Activated naive CD8-positive, alpha-beta T cell (primary cell): ENCODE data around the gene COL17A1.

Experiments
- H3K27ac Mint-ChIP-seq: one replicate; pipeline ENCODE4 v1.8.0; 2021; ENCODE audit warnings: mixed read lengths
- H3K27me3 Mint-ChIP-seq: one replicate; pipeline ENCODE4 v1.8.0; 2021; ENCODE audit warnings: mixed read lengths
- H3K36me3 Mint-ChIP-seq: one replicate; pipeline ENCODE4 v1.8.0; 2021; ENCODE audit warnings: mixed read lengths
- H3K4me1 Mint-ChIP-seq: one replicate; pipeline ENCODE4 v1.8.0; 2021; ENCODE audit warnings: low read depth, mixed read lengths
- H3K4me3 Mint-ChIP-seq: one replicate; pipeline ENCODE4 v1.8.0; 2021; ENCODE audit warnings: mild to moderate bottlenecking, mixed read lengths
- H3K9me3 Mint-ChIP-seq: one replicate; pipeline ENCODE4 v1.8.0; 2021; ENCODE audit warnings: low read depth, mixed read lengths

COL17A1 gene

DNA sequence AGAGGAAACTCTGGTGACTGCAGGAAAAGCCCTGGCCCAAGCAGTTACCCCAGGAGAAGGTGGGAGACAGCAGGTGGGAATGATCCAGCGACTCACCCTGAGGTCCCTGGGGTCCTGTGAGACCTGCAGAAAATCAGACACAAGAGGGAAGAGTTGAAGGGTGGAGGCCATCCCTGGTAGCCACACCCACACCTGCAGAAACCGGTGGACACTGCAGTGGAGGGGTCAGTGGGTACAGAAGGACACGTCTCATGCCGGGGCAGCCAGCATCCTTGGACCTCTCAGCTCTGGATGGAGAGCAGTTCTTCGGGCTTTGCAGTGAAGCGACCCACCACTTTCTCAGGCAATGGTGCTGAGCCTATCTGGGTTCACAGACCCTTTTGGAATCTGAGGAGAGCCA, 39.0 kb downstream of the COL17A1 start:
- Mint-ChIP-seq H3K4me1 (no peaks in the 10 kb centered on the region), H3K27me3 (no peaks in the 10 kb centered on the region), H3K36me3 (no peaks in the 10 kb centered on the region), H3K4me3 (no peak overlapping the region), H3K9me3 (no peaks in the 10 kb centered on the region), H3K27ac (no peak overlapping the region)

DNA sequence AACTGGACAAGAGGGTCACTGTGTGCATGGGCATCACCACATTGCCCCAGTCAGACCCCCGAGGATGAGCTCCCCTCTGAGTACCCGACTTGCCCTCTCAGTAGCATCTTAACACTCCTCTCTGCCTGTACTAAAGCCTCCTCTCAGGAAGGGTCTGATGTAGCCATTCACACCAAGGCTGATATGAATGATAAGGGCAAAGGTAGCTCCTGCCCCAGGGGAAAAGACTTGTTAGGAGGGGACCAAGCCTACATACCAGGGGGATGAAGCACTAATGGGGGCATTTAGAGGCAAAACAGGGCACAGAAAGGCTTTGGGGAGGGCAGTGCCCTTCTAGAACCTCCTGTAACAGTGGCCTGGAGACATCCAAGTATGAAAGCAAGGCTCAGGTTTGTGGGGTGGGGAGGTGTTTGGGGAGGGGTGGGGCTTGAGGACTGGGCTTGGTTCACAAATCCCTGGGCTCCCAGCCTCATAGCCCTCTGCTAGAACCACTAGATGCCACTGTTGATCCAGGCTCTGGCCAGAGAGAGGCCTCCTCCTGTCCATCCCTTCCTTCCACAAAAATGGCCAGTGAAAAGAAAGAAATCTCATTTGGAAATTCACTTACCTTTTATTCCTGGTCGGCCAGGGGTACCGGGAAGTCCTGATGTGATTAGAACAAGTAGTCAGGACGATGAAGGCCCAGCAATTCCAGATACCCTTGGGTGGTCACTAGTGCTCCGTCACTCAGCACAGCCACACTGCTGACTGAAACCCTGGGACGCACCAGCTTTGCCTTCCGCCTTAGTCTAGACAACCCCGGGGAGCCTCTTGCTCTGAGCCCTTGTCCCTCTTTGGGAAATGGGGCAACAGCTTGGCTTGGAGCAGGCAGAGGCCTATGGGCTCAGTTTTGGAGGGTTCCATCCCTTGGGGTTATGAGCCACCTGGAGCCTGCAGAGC, 40.3 kb downstream of the COL17A1 start:
- H3K36me3 Mint-ChIP-seq, result no peaks in the 10 kb centered on the region
- H3K9me3 Mint-ChIP-seq, result no peaks in the 10 kb centered on the region
- H3K27ac Mint-ChIP-seq, result no peak overlapping the region
- H3K27me3 Mint-ChIP-seq, result no peaks in the 10 kb centered on the region
- H3K4me3 Mint-ChIP-seq, result no peak overlapping the region
- no peaks in the 10 kb centered on the region for H3K4me1 Mint-ChIP-seq

- no peaks in the 10 kb centered on the region for H3K4me1 Mint-ChIP-seq
- no peaks in the 10 kb centered on the region for H3K27me3 Mint-ChIP-seq
- no peaks in the 10 kb centered on the region for H3K36me3 Mint-ChIP-seq
- no peak overlapping the region for H3K27ac Mint-ChIP-seq
- no peak overlapping the region for H3K4me3 Mint-ChIP-seq
- H3K9me3 Mint-ChIP-seq, result no peaks in the 10 kb centered on the region
These were observed 41.8 kb downstream of the COL17A1 start for GRCh38 chr10:104043854-104044253.

GRCh38 chr10:104043185-104043830, 42.4 kb downstream of the COL17A1 start:
- no peaks in the 10 kb centered on the region for H3K27me3 Mint-ChIP-seq
- no peaks in the 10 kb centered on the region for H3K9me3 Mint-ChIP-seq
- H3K4me3 Mint-ChIP-seq, result no peak overlapping the region
- H3K36me3 Mint-ChIP-seq, result no peaks in the 10 kb centered on the region
- no peak overlapping the region for H3K27ac Mint-ChIP-seq
- H3K4me1 Mint-ChIP-seq, result no peaks in the 10 kb centered on the region

GRCh38 chr10:104041891-104042535, 43.7 kb downstream of the COL17A1 start:
- H3K36me3 Mint-ChIP-seq, result no peaks in the 10 kb centered on the region
- no peak overlapping the region for H3K27ac Mint-ChIP-seq
- no peaks in the 10 kb centered on the region for H3K27me3 Mint-ChIP-seq

DNA sequence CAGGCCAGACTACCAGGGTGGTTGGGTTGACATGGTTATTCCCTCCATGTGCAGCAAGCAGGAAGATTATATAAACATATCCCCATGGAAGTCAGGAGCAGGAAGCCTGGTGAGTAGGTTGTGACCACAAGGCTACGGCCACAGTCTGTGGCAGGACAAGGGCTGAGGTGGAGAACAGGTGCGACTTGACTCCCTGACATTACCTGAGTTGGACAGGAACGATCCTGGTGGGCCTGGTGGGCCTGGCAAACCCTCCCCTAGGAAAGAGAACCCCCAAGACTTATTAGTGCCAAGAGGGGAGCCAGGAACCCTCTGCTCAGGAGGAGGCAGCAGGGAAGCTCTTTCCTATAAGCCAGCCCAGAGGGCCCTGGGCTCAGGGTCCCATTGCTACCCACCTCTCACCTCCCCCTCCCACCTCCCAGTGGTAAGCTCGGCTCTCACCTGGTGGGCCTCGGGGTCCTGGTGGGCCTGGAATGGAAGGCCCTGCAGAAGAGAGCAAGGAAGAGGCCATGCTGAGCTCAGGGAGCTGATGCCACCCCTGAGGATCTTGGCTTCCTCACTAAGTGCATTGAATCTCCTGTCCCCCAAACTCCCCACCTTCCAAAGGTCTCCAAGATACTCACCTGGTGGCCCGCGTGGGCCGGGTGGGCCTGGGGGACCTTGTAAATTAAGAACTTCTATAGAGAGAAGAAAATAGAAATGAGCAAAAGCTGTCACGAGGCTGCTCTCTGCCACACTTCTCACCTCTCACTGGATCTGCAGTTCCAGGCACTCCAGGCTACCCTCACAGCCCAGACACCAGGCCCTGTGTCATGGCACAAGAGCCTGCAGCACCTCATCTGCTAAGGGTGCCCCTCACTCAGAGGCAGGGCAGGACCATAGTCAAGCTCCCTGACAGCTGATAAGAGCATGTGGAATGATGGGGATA, 44.6 kb downstream of the COL17A1 start:
- no peak overlapping the region for H3K27ac Mint-ChIP-seq
- no peaks in the 10 kb centered on the region for H3K36me3 Mint-ChIP-seq
- H3K4me3 Mint-ChIP-seq, result no peak overlapping the region
- H3K27me3 Mint-ChIP-seq, result no peaks in the 10 kb centered on the region
- no peaks in the 10 kb centered on the region for H3K4me1 Mint-ChIP-seq
- H3K9me3 Mint-ChIP-seq, result no peaks in the 10 kb centered on the region

More at GRCh38 chr10:104041891-104042535, 43.7 kb downstream of the COL17A1 start:
- Mint-ChIP-seq H3K4me1 (no peaks in the 10 kb centered on the region), H3K4me3 (no peak overlapping the region), H3K9me3 (no peaks in the 10 kb centered on the region)

GRCh38 chr10:104040382-104040781, 45.3 kb downstream of the COL17A1 start:
- no peak overlapping the region for H3K27ac Mint-ChIP-seq
- no peaks in the 10 kb centered on the region for H3K27me3 Mint-ChIP-seq
- no peaks in the 10 kb centered on the region for H3K9me3 Mint-ChIP-seq
- no peaks in the 10 kb centered on the region for H3K4me1 Mint-ChIP-seq
- H3K36me3 Mint-ChIP-seq, result no peaks in the 10 kb centered on the region
- H3K4me3 Mint-ChIP-seq, result no peak overlapping the region

- Mint-ChIP-seq H3K4me3 (no peak overlapping the region), H3K4me1 (no peaks in the 10 kb centered on the region), H3K27me3 (no peaks in the 10 kb centered on the region), H3K27ac (no peak overlapping the region), H3K9me3 (no peaks in the 10 kb centered on the region), H3K36me3 (no peaks in the 10 kb centered on the region)
These were observed 46.5 kb downstream of the COL17A1 start for GRCh38 chr10:104038958-104039752.

DNA sequence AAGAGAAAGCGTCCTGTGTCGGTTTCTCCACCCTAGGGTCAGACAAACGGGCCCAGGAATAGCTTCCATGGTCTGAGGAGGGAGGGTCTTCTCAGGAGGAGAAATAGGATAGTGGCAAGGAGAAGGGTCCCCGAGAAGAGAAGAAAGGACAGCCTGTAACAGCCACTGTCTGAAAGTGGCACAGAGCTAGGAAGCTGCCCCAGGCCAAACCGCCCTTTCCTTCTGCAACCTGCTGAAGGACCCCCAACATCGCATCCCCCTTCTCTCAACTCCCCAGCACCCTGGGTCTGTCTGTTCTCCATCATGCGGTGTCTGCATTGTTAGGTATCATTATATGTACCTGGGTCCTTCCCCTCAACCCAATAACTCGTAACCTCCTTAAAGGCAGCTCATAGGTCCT, 47.1 kb downstream of the COL17A1 start:
- H3K9me3 Mint-ChIP-seq, result no peaks in the 10 kb centered on the region
- no peaks in the 10 kb centered on the region for H3K36me3 Mint-ChIP-seq
- H3K27ac Mint-ChIP-seq, result no peak overlapping the region
- no peak overlapping the region for H3K4me3 Mint-ChIP-seq
- H3K27me3 Mint-ChIP-seq, result no peaks in the 10 kb centered on the region
- no peaks in the 10 kb centered on the region for H3K4me1 Mint-ChIP-seq

DNA sequence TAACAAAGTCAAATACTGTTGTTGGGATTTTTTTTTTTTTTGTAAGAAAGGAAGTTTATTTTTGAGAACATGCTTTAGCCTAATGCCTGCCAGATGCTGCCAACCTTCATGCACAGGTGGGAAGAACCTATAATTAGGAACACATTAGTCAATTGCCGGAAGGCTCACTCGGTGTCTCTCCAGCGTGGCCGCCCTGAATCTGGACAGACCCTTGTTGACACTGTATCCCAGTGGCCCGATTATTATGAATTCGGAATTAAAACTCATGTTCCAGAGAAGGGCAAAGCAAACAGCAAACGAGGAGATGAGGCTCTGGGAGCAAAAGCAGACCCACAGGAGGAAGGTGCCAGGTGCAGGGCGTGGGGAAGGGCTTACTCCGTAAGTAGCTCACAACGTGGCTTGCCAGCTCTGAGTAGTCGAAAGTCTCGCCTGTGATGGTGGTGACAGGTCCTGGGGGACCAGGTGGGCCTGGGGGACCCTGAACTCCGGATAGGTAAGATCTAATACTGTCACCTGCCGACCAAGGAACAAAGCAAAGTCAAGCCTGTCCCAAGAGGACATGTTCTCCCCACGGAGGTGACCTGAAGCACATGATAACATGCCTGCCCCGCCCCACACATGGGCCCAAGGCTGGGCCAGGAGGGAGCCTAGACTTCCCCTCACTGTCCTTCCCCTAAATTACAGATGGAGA, 48.3 kb downstream of the COL17A1 start:
- Mint-ChIP-seq H3K4me1 (no peaks in the 10 kb centered on the region), H3K9me3 (no peaks in the 10 kb centered on the region), H3K27ac (no peak overlapping the region), H3K4me3 (no peak overlapping the region), H3K27me3 (no peaks in the 10 kb centered on the region), H3K36me3 (no peaks in the 10 kb centered on the region)

- H3K27ac Mint-ChIP-seq, result no peak overlapping the region
- H3K36me3 Mint-ChIP-seq, result no peaks in the 10 kb centered on the region
- no peaks in the 10 kb centered on the region for H3K27me3 Mint-ChIP-seq
- H3K9me3 Mint-ChIP-seq, result no peaks in the 10 kb centered on the region
- no peaks in the 10 kb centered on the region for H3K4me1 Mint-ChIP-seq
- no peak overlapping the region for H3K4me3 Mint-ChIP-seq
These were observed 49.0 kb downstream of the COL17A1 start for GRCh38 chr10:104036518-104037260.

DNA sequence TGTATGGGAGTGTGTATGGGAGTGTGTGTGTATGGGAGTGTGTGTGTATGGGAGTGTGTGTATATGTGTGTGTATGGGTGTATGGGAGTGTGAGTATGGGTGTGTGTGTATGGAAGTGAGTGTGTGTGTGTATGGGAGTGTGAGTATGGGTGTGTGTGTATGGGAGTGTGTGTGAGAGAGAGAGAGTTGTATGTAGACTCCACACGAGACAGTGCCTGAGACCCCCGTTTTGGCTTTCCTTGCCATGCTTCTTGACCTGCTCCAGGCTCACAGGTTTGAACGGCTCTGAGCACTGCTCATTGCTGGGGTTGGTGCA, 49.7 kb downstream of the COL17A1 start:
- Mint-ChIP-seq H3K27me3 (no peaks in the 10 kb centered on the region), H3K36me3 (no peaks in the 10 kb centered on the region), H3K4me1 (no peaks in the 10 kb centered on the region), H3K9me3 (no peaks in the 10 kb centered on the region), H3K4me3 (no peak overlapping the region), H3K27ac (no peak overlapping the region)
